GM12878 (cell line): ENCODE data around the gene PHC2. TPM values are rescaled to one million over a fixed set of nuclear protein-coding genes. Genes with fewer than 3 reads are reported as not detected.

ENCODE experiments used
- DPF2 ChIP-seq: fragments of 450-650 bp; IDR thresholded peaks from 2 replicates; pipeline ENCODE4 v1.6.1; 2017; ENCODE audit warnings: mild to moderate bottlenecking
- HDAC2 ChIP-seq: fragments of 200-600 bp; sonication (generic); IDR thresholded peaks from 2 replicates; pipeline ENCODE4 v1.6.1; 2017
- HDAC6 ChIP-seq: fragments of 200-600 bp; sonication (generic); IDR thresholded peaks from one replicate; pipeline ENCODE4 v1.8.0; 2017; ENCODE audit warnings: antibody characterized with exemption; ENCODE audit not compliant: unreplicated experiment
- KAT2A ChIP-seq: conservative IDR thresholded peaks from 2 replicates; pipeline ENCODE4 v1.6.1; 2011; ENCODE audit warnings: low read depth, low read length; ENCODE audit not compliant: control insufficient read depth
- MLLT1 ChIP-seq: fragments of 450-650 bp; IDR thresholded peaks from 2 replicates; pipeline ENCODE4 v1.6.1; 2016; ENCODE audit warnings: mild to moderate bottlenecking
- SREBF2 ChIP-seq: IDR thresholded peaks from 2 replicates; pipeline ENCODE4 v1.6.1; 2012; ENCODE audit warnings: mild to moderate bottlenecking, low read length
- WRNIP1 ChIP-seq: IDR thresholded peaks from 2 replicates; pipeline ENCODE4 v1.6.1; 2011; ENCODE audit warnings: low read depth, low read length, improper control_type of control experiment, borderline replicate concordance
- ZBTB40 ChIP-seq: fragments of 450-650 bp; IDR thresholded peaks from 2 replicates; pipeline ENCODE4 v1.6.1; 2016; ENCODE audit warnings: mild to moderate bottlenecking, moderate library complexity, borderline replicate concordance
- ZNF274 ChIP-seq: IDR thresholded peaks from one replicate; pipeline ENCODE4 v1.8.0; 2011; ENCODE audit not compliant: insufficient read length, insufficient read depth
- ZZZ3 ChIP-seq: IDR thresholded peaks from 2 replicates; pipeline ENCODE4 v1.6.1; 2011; ENCODE audit warnings: low read depth; ENCODE audit not compliant: control insufficient read depth, insufficient read length
- polyA plus RNA-seq, 11 experiments: library from polyadenylated mRNA; depleted of rRNA in 4 of 11; unstranded in 6 of 11; stranded (reverse) in 5 of 11; fragments of >200 nt; fragmentation: Nextera tagmentation in 4 of 11; fragmentation: Illumina TruSeq in 1 of 11; extraction: Ambion mirVana in 4 of 11; extraction: Trizol in 1 of 11; gene quantifications; 1 replicate in 1 of 11; 2 replicates in 10 of 11; pipeline versions ENCODE4 v1.2.1 to v1.2.3, GENCODE V29; 2011 to 2016; ENCODE audit warnings: inconsistent platforms in 2 of 11, missing spikeins in 2 of 11, low read depth in 1 of 11
- total RNA-seq, 4 experiments: library from RNA; depleted of rRNA in 3 of 4; stranded (reverse); fragments of >200 nt in 3 of 4; fragmentation: Illumina TruSeq in 1 of 4; extraction: Trizol in 1 of 4; gene quantifications; 2 replicates each; pipeline versions ENCODE4 v1.2.1 to v1.2.3, GENCODE V29; 2013 to 2021

PHC2 gene
- total and polyA plus RNA-seq, 10 of the 15 experiments (the other 5 are each of a cell fraction or from before 2014, with no cell fraction given): 2.0 to 35.9 (median 16.4) TPM

GRCh38 chr1:33353531-33353930, 77.4 kb downstream of the PHC2 start (continued):
- TF ChIP-seq ZBTB40 (no peak), ZZZ3 (no peak), DPF2 (no peak), SREBF2 (no peak), ZNF274 (no peak), WRNIP1 (no peak), HDAC6 (no peak), MLLT1 (no peak), HDAC2 (no peak), KAT2A (no peak)
